H1 (cell line): Measurements from ENCODE around the gene QPCT. TPM values are rescaled to one million over a fixed set of nuclear protein-coding genes. Genes with fewer than 3 reads are reported as not detected.

Experiments
- CTCF ChIA-PET: fragments of 300-600 bp; sonication (Branson Sonifier 250); formaldehyde crosslinking; loops from one replicate; lab custom pipeline; 2021; ENCODE audit not compliant: partially characterized antibody; lab: Charles Lee
- POLR2A ChIA-PET: fragments of 300-600 bp; sonication (Branson Sonifier 250); formaldehyde crosslinking; loops from one replicate; lab custom pipeline; 2021; ENCODE audit warnings: inconsistent platforms; ENCODE audit not compliant: partially characterized antibody; lab: Charles Lee
- DNase-seq, 2 experiments: peaks; one replicate each; pipeline versions ENCODE4 v3.0.0 to v3.0.0-alpha.2; 2010 to 2022; ENCODE audit warnings: low spot score in 2 of 2, low read depth in 1 of 2, mixed read lengths in 1 of 2
- FAIRE-seq: peaks from 2 replicates; lab custom pipeline; 2011; peaks lifted over from hg19 to GRCh38; lab: Jason Lieb, UNC
- H2AFZ ChIP-seq: 2 replicates; pipeline ENCODE4 v1.8.1; 2012; ENCODE audit warnings: low read length, inconsistent platforms
- H2AK5ac ChIP-seq: 2 replicates; pipeline ENCODE4 v1.6.1; 2013; ENCODE audit warnings: low read depth, low read length
- H2BK120ac ChIP-seq: replicated peaks from 2 replicates; pipeline ENCODE3; 2013; ENCODE audit warnings: low read depth, low read length, inconsistent platforms
- H2BK12ac ChIP-seq: 2 replicates; pipeline ENCODE4 v1.6.1; 2013; ENCODE audit warnings: low read depth, low read length
- H2BK15ac ChIP-seq: 2 replicates; pipeline ENCODE4 v1.6.1; 2013; ENCODE audit warnings: low read length
- H2BK20ac ChIP-seq: 2 replicates; pipeline ENCODE4 v1.6.1; 2013; ENCODE audit warnings: low read length
- H2BK5ac ChIP-seq: 2 replicates; pipeline ENCODE4 v1.6.1; 2013; ENCODE audit warnings: low read depth, low read length
- H3K14ac ChIP-seq: 2 replicates; pipeline ENCODE4 v1.6.1; 2013; ENCODE audit warnings: inconsistent platforms; ENCODE audit not compliant: insufficient read length
- H3K18ac ChIP-seq: 2 replicates; pipeline ENCODE4 v1.6.1; 2013; ENCODE audit warnings: low read length; ENCODE audit errors: extremely low read depth
- H3K23ac ChIP-seq: 2 replicates; pipeline ENCODE4 v1.6.1; 2013; ENCODE audit warnings: inconsistent platforms; ENCODE audit not compliant: insufficient read length
- H3K23me2 ChIP-seq: 2 replicates; pipeline ENCODE4 v1.6.1; 2013; ENCODE audit warnings: low read depth, low read length
- H3K27ac ChIP-seq: 2 replicates; pipeline ENCODE4 v1.6.1; 2011; ENCODE audit warnings: low read depth, low read length, inconsistent platforms
- H3K27me3 ChIP-seq, 4 experiments: replicated peaks in 1 of 4; 1 replicate in 1 of 4; 2 replicates in 3 of 4; pipeline versions ENCODE4 v1.6.1 to v1.8.1; 2011 to 2013; ENCODE audit warnings: low read length in 3 of 4, mild to moderate bottlenecking in 3 of 4, inconsistent platforms in 2 of 4, mixed read lengths in 2 of 4, moderate library complexity in 1 of 4; ENCODE audit not compliant: control insufficient read depth in 3 of 4, insufficient read depth in 3 of 4; ENCODE audit errors: extremely low read depth in 1 of 4
- H3K36me3 ChIP-seq, 4 experiments: 2 replicates each; pipeline versions ENCODE4 v1.6.1 to v1.8.1; 2011 to 2013; ENCODE audit warnings: mild to moderate bottlenecking in 4 of 4, low read length in 3 of 4, moderate library complexity in 2 of 4, control low read depth in 1 of 4, inconsistent platforms in 1 of 4; ENCODE audit not compliant: insufficient read depth in 4 of 4, control insufficient read depth in 2 of 4
- H3K4ac ChIP-seq: replicated peaks from 2 replicates; pipeline ENCODE3; 2013; ENCODE audit warnings: low read length, low read depth, mixed read lengths, inconsistent platforms; ENCODE audit not compliant: insufficient read length
- H3K4me1 ChIP-seq, 4 experiments: replicated peaks in 1 of 4; 1 replicate in 1 of 4; 2 replicates in 3 of 4; pipeline versions ENCODE4 v1.6.1 to v1.8.1; 2011 to 2013; ENCODE audit warnings: low read length in 3 of 4, inconsistent platforms in 2 of 4, mixed read lengths in 1 of 4; ENCODE audit not compliant: insufficient read depth in 4 of 4, control insufficient read depth in 3 of 4
- H3K4me2 ChIP-seq, 2 experiments: 2 replicates each; pipeline versions ENCODE4 v1.6.1 to v1.8.1; 2011 to 2013; ENCODE audit warnings: low read depth in 2 of 2, low read length in 2 of 2, control low read depth in 1 of 2, inconsistent platforms in 1 of 2, mild to moderate bottlenecking in 1 of 2; ENCODE audit not compliant: insufficient read depth in 1 of 2
- H3K4me3 ChIP-seq, 4 experiments: fragments of 200-600, 300-600 bp in 1 of 4; sonication (generic), shearing (Covaris generic), sonication (Bioruptor Twin) in 1 of 4; 2 replicates each; pipeline versions ENCODE4 v1.5.1 to v1.8.1; 2011 to 2016; ENCODE audit warnings: low read length in 4 of 4, low read depth in 3 of 4, control low read depth in 2 of 4, inconsistent platforms in 2 of 4, mild to moderate bottlenecking in 2 of 4, mixed read lengths in 1 of 4, moderate library complexity in 1 of 4; ENCODE audit not compliant: insufficient read depth in 2 of 4; ENCODE audit errors: extremely low read depth in 1 of 4
- H3K56ac ChIP-seq: replicated peaks from 2 replicates; pipeline ENCODE3; 2013; ENCODE audit warnings: low read depth, mild to moderate bottlenecking, mixed read lengths, low read length, inconsistent platforms; ENCODE audit not compliant: insufficient read length
- H3K79me1 ChIP-seq: 2 replicates; pipeline ENCODE4 v1.6.1; 2013; ENCODE audit warnings: low read depth, low read length, control low read depth
- H3K79me2 ChIP-seq, 2 experiments: 2 replicates each; pipeline versions ENCODE4 v1.6.1 to v1.8.1; 2012 to 2013; ENCODE audit warnings: low read length in 2 of 2, mild to moderate bottlenecking in 2 of 2, inconsistent platforms in 1 of 2; ENCODE audit not compliant: insufficient read depth in 2 of 2, control insufficient read depth in 1 of 2
- H3K9ac ChIP-seq, 4 experiments: replicated peaks in 1 of 4; 1 replicate in 1 of 4; 2 replicates in 3 of 4; pipeline versions ENCODE4 v1.6.1 to v1.8.1; 2011 to 2013; ENCODE audit warnings: low read depth in 3 of 4, low read length in 3 of 4, control low read depth in 2 of 4, mild to moderate bottlenecking in 2 of 4, moderate library complexity in 2 of 4, inconsistent platforms in 1 of 4; ENCODE audit errors: extremely low read depth in 1 of 4
- H3K9me3 ChIP-seq, 2 experiments: 2 replicates each; pipeline versions ENCODE4 v1.6.1 to v1.8.1; 2012 to 2013; ENCODE audit warnings: mild to moderate bottlenecking in 2 of 2, moderate library complexity in 2 of 2, control low read depth in 1 of 2, inconsistent platforms in 1 of 2, low read depth in 1 of 2, low read length in 1 of 2, mixed read lengths in 1 of 2; ENCODE audit not compliant: insufficient read depth in 2 of 2
- H4K20me1 ChIP-seq, 2 experiments: replicated peaks in 1 of 2; 2 replicates each; pipeline versions ENCODE3 to v1.8.1; 2011 to 2013; ENCODE audit warnings: inconsistent platforms in 2 of 2, low read length in 2 of 2, mild to moderate bottlenecking in 1 of 2; ENCODE audit not compliant: insufficient read depth in 2 of 2, control insufficient read depth in 1 of 2
- H4K5ac ChIP-seq: 2 replicates; pipeline ENCODE4 v1.6.1; 2013; ENCODE audit warnings: low read length, low read depth, mixed read lengths, inconsistent platforms; ENCODE audit not compliant: insufficient read length
- H4K8ac ChIP-seq: 2 replicates; pipeline ENCODE4 v1.8.0; 2013; ENCODE audit warnings: mild to moderate bottlenecking, moderate library complexity, low read length, inconsistent platforms; ENCODE audit not compliant: insufficient read depth; ENCODE audit errors: extremely low read depth
- H4K91ac ChIP-seq: replicated peaks from 2 replicates; pipeline ENCODE3; 2013; ENCODE audit warnings: low read length, mixed read lengths, inconsistent platforms; ENCODE audit not compliant: insufficient read length
- ASH2L ChIP-seq: fragments of 200-600, 300-600 bp; sonication (generic); IDR thresholded peaks from one replicate; pipeline ENCODE4 v1.7.1; 2017; ENCODE audit warnings: low read length
- BACH1 ChIP-seq: IDR thresholded peaks from 2 replicates; pipeline ENCODE4 v1.6.1; 2012; ENCODE audit warnings: low read length, improper control_type of control experiment
- BCL11A ChIP-seq, 2 experiments: IDR thresholded peaks; one replicate each; pipeline ENCODE4 v1.6.1; 2011; ENCODE audit warnings: low read depth in 2 of 2, low read length in 2 of 2, mild to moderate bottlenecking in 2 of 2
- EZH2 ChIP-seq: fragments of 200-600 bp; sonication (generic); IDR thresholded peaks from 2 replicates; pipeline ENCODE4 v1.7.1; 2012; ENCODE audit warnings: low read depth, mild to moderate bottlenecking, moderate library complexity, low read length, inconsistent platforms; ENCODE audit not compliant: severe bottlenecking
- MAX ChIP-seq: IDR thresholded peaks from 2 replicates; pipeline ENCODE4 v1.6.1; 2012; ENCODE audit warnings: inconsistent platforms
- PHF8 ChIP-seq: fragments of 200-600 bp; sonication (generic); conservative IDR thresholded peaks from 2 replicates; pipeline ENCODE4 v1.7.1; 2012; ENCODE audit warnings: low read depth, mild to moderate bottlenecking, inconsistent platforms, low read length, moderate library complexity
- SAP30 ChIP-seq: fragments of 300-600 bp; sonication (generic); IDR thresholded peaks from 2 replicates; pipeline ENCODE4 v1.7.1; 2012; ENCODE audit warnings: low read length, moderate library complexity, mild to moderate bottlenecking, inconsistent platforms; ENCODE audit not compliant: insufficient read depth, insufficient replicate concordance
- SIX5 ChIP-seq: IDR thresholded peaks from 2 replicates; pipeline ENCODE4 v1.6.1; 2011; ENCODE audit warnings: mild to moderate bottlenecking, low read depth, low read length
- WGBS, 2 experiments: shearing (Covaris generic) in 1 of 2; methylation state at CpG; one replicate each; pipeline versions ENCODE4 v1.1.6 to v1.1.7; 2013 to 2015; ENCODE audit warnings: low lambda C conversion rate in 2 of 2, mixed read lengths in 2 of 2, inconsistent platforms in 1 of 2, low coverage in 1 of 2, missing lambda C conversion rate in 1 of 2; ENCODE audit not compliant: insufficient replicate concordance in 2 of 2, insufficient coverage in 1 of 2, insufficient read length in 1 of 2; ENCODE audit errors: extremely low coverage in 1 of 2, missing lambda C conversion rate in 1 of 2; 5-methylcytosine and 5-hydroxymethylcytosine counted together
- polyA plus RNA-seq, 7 experiments: library from polyadenylated mRNA; depleted of rRNA in 3 of 7; stranded (reverse) in 5 of 7; unstranded in 2 of 7; fragments of >200 nt in 5 of 7; fragments of 200-250 nt in 2 of 7; gene quantifications; 1 replicate in 5 of 7; 2 replicates in 1 of 7; 4 replicates in 1 of 7; pipeline versions ENCODE4 v1.2.1 to v1.2.3, GENCODE V29; 2011 to 2013; ENCODE audit warnings: missing spikeins in 2 of 7, mixed read lengths in 2 of 7
- total RNA-seq: library from RNA; stranded (reverse); fragmentation: NEBNext Ultra II Directional; extraction: Animal tissue kit (Norgen Biotek cat#: 25700); gene quantifications from 2 replicates; pipeline ENCODE4 v1.2.1, GENCODE V29; 2021
- TF ChIP-seq, protein P1 (sequence below): IDR thresholded peaks from 2 replicates; pipeline ENCODE4 v1.6.1; 2012; ENCODE audit warnings: inconsistent platforms

Gene QPCT
- total and polyA plus RNA-seq, 2 of the 8 experiments (the other 6 are each of a cell fraction or from before 2014, with no cell fraction given), result 4.0 to 4.3 TPM

- ChIA-PET POLR2A (interaction anchor here (0.8 to 1.5 kb wide), 8 partner anchors 8 to 600 kb away, joined by 3 to 4 read pairs (median 4); partner anchors contain the start of gene RMDN2), CTCF (interaction anchor here (1.2 to 2.6 kb wide), 2 partner anchors 11 to 18 kb away, joined by 3 to 11 read pairs; no protein-coding TSS in a partner anchor)
- Histone ChIP-seq H4K8ac (peak within 1 kb of the TSS; percentile 86), H2BK5ac (peak within 1 kb of the TSS; percentile 55), H2BK15ac (peak within 1 kb of the TSS; percentile 77), H4K20me1 (peaks cover 0 to 3% of the 10 kb centered on the region in 2 experiments), H3K23ac (no peak within 1 kb of the TSS), H3K4ac (peak within 1 kb of the TSS; percentile 14), H3K79me1 (no peaks in the 10 kb centered on the region), H3K27me3 (peaks cover 0 to 15% (median 10%) of the 10 kb centered on the region in 4 experiments; a peak in 5 of 7 replicates), H3K9ac (peak within 1 kb of the TSS; percentile 76 to 88 (median 84)), H3K4me3 (peak within 1 kb of the TSS; percentile 86 to 96 (median 90)), H2BK12ac (peak within 1 kb of the TSS; percentile 93), H3K23me2 (peaks cover 12% of the 10 kb centered on the region), H2AK5ac (no peak within 1 kb of the TSS), H3K4me2 (peak within 1 kb of the TSS; percentile 93 to 95), H3K4me1 (peaks cover 0 to 5% (median 2%) of the 10 kb centered on the region in 4 experiments; a peak in 4 of 7 replicates), H4K5ac (peak within 1 kb of the TSS; percentile 65), H3K27ac (peak within 1 kb of the TSS; percentile 67), H3K9me3 (no peaks in the 10 kb centered on the region), H3K14ac (no peak within 1 kb of the TSS), H3K36me3 (no peaks in the 10 kb centered on the region; a peak in 2 of 8 replicates), H3K56ac (peak within 1 kb of the TSS; percentile 81), H2BK20ac (no peak within 1 kb of the TSS), H2BK120ac (no peak within 1 kb of the TSS), H3K18ac (peak within 1 kb of the TSS; percentile 79), H4K91ac (peak within 1 kb of the TSS; percentile 55), H3K79me2 (peaks cover 4 to 38% of the 10 kb centered on the region in 2 experiments; a peak in 3 of 4 replicates), H2AFZ (peak within 1 kb of the TSS; percentile 95)
- FAIRE-seq, result no peak
- WGBS, 2 experiments, result 9% methylated on average over 44 of the region's 79 CpGs; no CpG with 5 or more reads in 1 of the 2 experiments
- peak in 1 of 2 experiments; percentile 80 for DNase-seq
- TF ChIP-seq BCL11A (IDR thresholded peaks at IDR 0.05; ENCODE audit: low read depth in 2 of 2, low read length in 2 of 2) (no peak), PHF8 (peak; percentile 28; the same call in 1 of the 2 replicates), SIX5 (peak; percentile 18; the same call in 1 of the 2 replicates), MAX (peak; percentile 47; the same call in 1 of the 2 replicates), SAP30 (peak; percentile 22), EZH2 (peak; percentile 60), ASH2L (peak; percentile 67), BACH1 (no peak)
- TF ChIP-seq, protein P1, sequence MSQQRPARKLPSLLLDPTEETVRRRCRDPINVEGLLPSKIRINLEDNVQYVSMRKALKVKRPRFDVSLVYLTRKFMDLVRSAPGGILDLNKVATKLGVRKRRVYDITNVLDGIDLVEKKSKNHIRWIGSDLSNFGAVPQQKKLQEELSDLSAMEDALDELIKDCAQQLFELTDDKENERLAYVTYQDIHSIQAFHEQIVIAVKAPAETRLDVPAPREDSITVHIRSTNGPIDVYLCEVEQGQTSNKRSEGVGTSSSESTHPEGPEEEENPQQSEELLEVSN, result peak; percentile 57
These were observed 19.4 kb upstream of the QPCT start, which contains the start of gene PRKD3 for GRCh38 chr2:37324786-37325624. Gene PRKD3, minus strand, starts transcription at chr2:37324833. Its CDS starts 8,309 bp downstream, at chr2:37316524.
